Karpas-422 (cell line): ENCODE results near the gene PANK4. TPM values are rescaled to one million over a fixed set of nuclear protein-coding genes. Genes with fewer than 3 reads are reported as not detected.

Experiments
- DNase-seq: peaks from one replicate; pipeline ENCODE4 v3.0.0-alpha.2; 2015
- H2AFZ ChIP-seq: fragments of 200-600 bp; sonication (generic); 2 replicates; pipeline ENCODE4 v1.6.1; 2014; ENCODE audit warnings: antibody characterized with exemption, low read length, mixed read lengths
- H3K27ac ChIP-seq: fragments of 200-600 bp; sonication (generic); 2 replicates; pipeline ENCODE4 v1.5.1; 2014; ENCODE audit warnings: mild to moderate bottlenecking, low read length, moderate library complexity
- H3K27me3 ChIP-seq: fragments of 200-600 bp; sonication (generic); 2 replicates; pipeline ENCODE4 v1.6.1; 2014; ENCODE audit warnings: low read length, mixed read lengths
- H3K36me3 ChIP-seq: fragments of 200-600 bp; sonication (generic); 2 replicates; pipeline ENCODE4 v1.6.1; 2014; ENCODE audit warnings: low read length, mixed read lengths; ENCODE audit not compliant: insufficient read depth
- H3K4me1 ChIP-seq: fragments of 200-600 bp; sonication (generic); 2 replicates; pipeline ENCODE4 v1.6.1; 2014; ENCODE audit warnings: mild to moderate bottlenecking, low read length, mixed read lengths
- H3K4me2 ChIP-seq: fragments of 200-600 bp; sonication (generic); 2 replicates; pipeline ENCODE4 v1.6.1; 2014; ENCODE audit warnings: low read length, low read depth, mild to moderate bottlenecking; ENCODE audit not compliant: poor library complexity, severe bottlenecking
- H3K4me3 ChIP-seq: fragments of 200-600 bp; sonication (generic); 2 replicates; pipeline ENCODE4 v1.5.1; 2014; ENCODE audit warnings: mild to moderate bottlenecking, antibody characterized with exemption, low read length, mixed read lengths
- H3K79me2 ChIP-seq: fragments of 200-600 bp; sonication (generic); 2 replicates; pipeline ENCODE4 v1.6.1; 2014; ENCODE audit warnings: mild to moderate bottlenecking, low read length, mixed read lengths
- H3K9ac ChIP-seq: fragments of 200-600 bp; sonication (generic); 2 replicates; pipeline ENCODE4 v1.6.0; 2014; ENCODE audit warnings: low read length
- H3K9me2 ChIP-seq: fragments of 200-600 bp; sonication (generic), shearing (Covaris generic); replicated peaks from 2 replicates; pipeline ENCODE4 v1.6.0; 2014; ENCODE audit warnings: mild to moderate bottlenecking, low read length, moderate library complexity; ENCODE audit not compliant: insufficient read depth
- H3K9me3 ChIP-seq: fragments of 300-700, 200-600 bp; sonication (generic); 2 replicates; pipeline ENCODE4 v1.6.1; 2014; ENCODE audit warnings: low read length, mixed read lengths
- H4K20me1 ChIP-seq: fragments of 200-600 bp; sonication (generic); 2 replicates; pipeline ENCODE4 v1.6.1; 2014; ENCODE audit warnings: mild to moderate bottlenecking, antibody characterized with exemption, low read length, low read depth; ENCODE audit not compliant: insufficient read depth
- total RNA-seq: library from RNA; depleted of rRNA; stranded (reverse); fragments of >200 nt; shearing (Covaris generic); gene quantifications from 2 replicates; pipeline ENCODE4 v1.2.3, GENCODE V29; 2014; ENCODE audit warnings: low replicate concordance

PANK4 gene
- total RNA-seq, 1 experiment from 2014 or later: 25.1 TPM

- DNase-seq: no peak
- no peak overlapping the region for H2AFZ ChIP-seq
- no peak overlapping the region for H3K27ac ChIP-seq
- H4K20me1 ChIP-seq: peaks cover 18% of the 10 kb centered on the region
- no peaks in the 10 kb centered on the region for H3K9me3 ChIP-seq
- no peaks in the 10 kb centered on the region for H3K9me2 ChIP-seq
- peaks cover 21% of the 10 kb centered on the region for H3K79me2 ChIP-seq
- no peaks in the 10 kb centered on the region for H3K4me1 ChIP-seq
- H3K36me3 ChIP-seq: peaks cover 7% of the 10 kb centered on the region; the same call in 1 of the 2 replicates
- H3K27me3 ChIP-seq: no peaks in the 10 kb centered on the region
- H3K4me2 ChIP-seq: no peak overlapping the region
- H3K9ac ChIP-seq: no peak overlapping the region
- no peak overlapping the region for H3K4me3 ChIP-seq
Measured at GRCh38 chr1:2518528-2518927, 7.9 kb downstream of the PANK4 start.

DNA sequence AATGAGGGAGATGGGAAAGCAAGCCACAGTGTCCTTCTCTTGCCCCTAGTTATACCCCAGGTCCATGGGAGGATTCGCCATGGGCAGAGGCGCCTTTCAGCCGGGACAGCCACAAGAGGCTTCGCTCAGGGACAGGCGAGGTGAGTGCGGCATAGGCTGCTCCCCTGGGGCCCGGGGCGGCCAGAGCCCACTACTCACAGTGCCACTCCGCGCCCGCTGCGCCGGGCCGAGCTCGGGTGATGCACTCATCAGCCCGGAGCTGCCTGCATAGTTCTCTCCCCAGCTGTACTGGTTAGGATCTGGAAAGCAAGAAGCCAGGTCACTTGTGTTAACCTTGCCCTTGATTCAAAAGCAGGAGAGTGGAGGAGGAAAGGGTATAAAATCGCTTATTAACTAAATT, 8.4 kb downstream of the PANK4 start:
- Histone ChIP-seq H3K9me3 (no peaks in the 10 kb centered on the region), H2AFZ (no peak overlapping the region), H3K9me2 (no peaks in the 10 kb centered on the region), H3K27ac (no peak overlapping the region), H3K4me1 (no peaks in the 10 kb centered on the region), H3K4me3 (no peak overlapping the region), H3K36me3 (peaks cover 7% of the 10 kb centered on the region; the same call in 1 of the 2 replicates), H3K27me3 (no peaks in the 10 kb centered on the region), H3K4me2 (no peak overlapping the region), H4K20me1 (peaks cover 12% of the 10 kb centered on the region), H3K79me2 (peaks cover 15% of the 10 kb centered on the region), H3K9ac (no peak overlapping the region)
- no peak for DNase-seq

- H4K20me1 ChIP-seq: peaks cover 6% of the 10 kb centered on the region; the same call in 1 of the 2 replicates
Measured at GRCh38 chr1:2516946-2517345, 9.4 kb downstream of the PANK4 start.

GRCh38 chr1:2516124-2516523, 10.3 kb downstream of the PANK4 start:
- H3K27me3 ChIP-seq: no peaks in the 10 kb centered on the region
- no peaks in the 10 kb centered on the region for H3K79me2 ChIP-seq
- no peak overlapping the region for H3K27ac ChIP-seq
- H3K9me2 ChIP-seq: no peaks in the 10 kb centered on the region
- H3K4me1 ChIP-seq: no peaks in the 10 kb centered on the region
- H3K9me3 ChIP-seq: no peaks in the 10 kb centered on the region
- H4K20me1 ChIP-seq: no peaks in the 10 kb centered on the region
- DNase-seq: no peak
- H3K9ac ChIP-seq: no peak overlapping the region
- H3K36me3 ChIP-seq: peaks cover 7% of the 10 kb centered on the region; the same call in 1 of the 2 replicates
- no peak overlapping the region for H3K4me3 ChIP-seq
- H3K4me2 ChIP-seq: no peak overlapping the region
- no peak overlapping the region for H2AFZ ChIP-seq

More at GRCh38 chr1:2516946-2517345, 9.4 kb downstream of the PANK4 start:
- Histone ChIP-seq H3K9ac (no peak overlapping the region), H3K9me3 (no peaks in the 10 kb centered on the region), H3K4me3 (no peak overlapping the region), H3K79me2 (peaks cover 5% of the 10 kb centered on the region), H3K9me2 (no peaks in the 10 kb centered on the region), H2AFZ (no peak overlapping the region), H3K4me1 (no peaks in the 10 kb centered on the region), H3K4me2 (no peak overlapping the region), H3K36me3 (peaks cover 7% of the 10 kb centered on the region; the same call in 1 of the 2 replicates), H3K27ac (no peak overlapping the region), H3K27me3 (no peaks in the 10 kb centered on the region)
- DNase-seq: no peak

GRCh38 chr1:2515763-2516080, 10.7 kb downstream of the PANK4 start:
- no peaks in the 10 kb centered on the region for H3K27me3 ChIP-seq
- no peak overlapping the region for H2AFZ ChIP-seq
- H3K9me2 ChIP-seq: no peaks in the 10 kb centered on the region
- no peaks in the 10 kb centered on the region for H4K20me1 ChIP-seq
- no peaks in the 10 kb centered on the region for H3K4me1 ChIP-seq
- H3K9me3 ChIP-seq: no peaks in the 10 kb centered on the region
- no peak overlapping the region for H3K4me3 ChIP-seq
- H3K79me2 ChIP-seq: no peaks in the 10 kb centered on the region
- H3K36me3 ChIP-seq: peaks cover 7% of the 10 kb centered on the region; the same call in 1 of the 2 replicates
- no peak overlapping the region for H3K4me2 ChIP-seq
- H3K27ac ChIP-seq: no peak overlapping the region
- no peak for DNase-seq
- H3K9ac ChIP-seq: no peak overlapping the region

- H3K4me3 ChIP-seq: no peak overlapping the region
- H3K79me2 ChIP-seq: no peaks in the 10 kb centered on the region
- H3K9me2 ChIP-seq: no peaks in the 10 kb centered on the region
- H3K27ac ChIP-seq: no peak overlapping the region
- H4K20me1 ChIP-seq: no peaks in the 10 kb centered on the region
- peaks cover 5% of the 10 kb centered on the region; the same call in 1 of the 2 replicates for H3K36me3 ChIP-seq
- H3K4me1 ChIP-seq: no peaks in the 10 kb centered on the region
- no peak overlapping the region for H3K4me2 ChIP-seq
- no peak for DNase-seq
- H3K9me3 ChIP-seq: no peaks in the 10 kb centered on the region
- H3K27me3 ChIP-seq: no peaks in the 10 kb centered on the region
- no peak overlapping the region for H2AFZ ChIP-seq
- no peak overlapping the region for H3K9ac ChIP-seq
Measured at GRCh38 chr1:2514863-2515762, 11.3 kb downstream of the PANK4 start.

DNA sequence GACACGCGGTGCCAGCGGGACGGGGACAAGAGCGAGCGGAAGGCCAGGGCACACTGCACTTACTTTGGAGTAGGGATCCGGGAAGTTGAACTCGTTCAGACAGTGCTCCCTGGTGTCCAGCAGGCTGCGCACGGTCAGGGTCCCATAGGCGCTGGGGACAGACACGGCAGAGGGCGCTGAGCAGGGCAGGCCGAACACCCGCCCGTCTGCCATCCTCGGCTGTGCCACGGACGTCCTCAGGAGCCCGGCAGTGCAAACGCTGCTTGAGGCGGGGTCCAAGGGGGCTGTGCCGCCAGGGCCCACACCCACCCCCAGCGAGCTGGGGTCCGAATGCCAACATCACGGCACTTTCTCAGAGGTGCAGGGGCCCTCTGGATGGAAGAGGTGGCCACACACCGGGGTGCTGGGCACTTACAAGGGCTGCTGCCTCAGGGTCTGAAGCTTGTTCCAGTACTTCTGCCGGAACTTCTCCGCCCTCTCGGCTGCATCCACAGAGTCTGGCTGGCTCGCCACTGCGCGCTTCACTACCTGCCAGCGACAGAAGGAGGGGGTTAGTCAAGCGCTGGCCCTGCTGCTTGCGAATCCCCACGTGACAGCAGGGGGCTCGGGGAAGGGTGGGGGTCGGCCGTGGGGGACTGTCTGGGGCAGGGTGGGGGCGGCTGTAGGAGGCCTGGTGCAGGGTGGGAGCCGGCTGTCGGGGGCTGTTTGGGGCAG, 12.3 kb downstream of the PANK4 start:
- H3K9me3 ChIP-seq: no peaks in the 10 kb centered on the region
- H3K4me2 ChIP-seq: no peak overlapping the region
- DNase-seq: no peak
- H3K4me1 ChIP-seq: no peaks in the 10 kb centered on the region
- no peak overlapping the region for H3K27ac ChIP-seq
- H3K9me2 ChIP-seq: no peaks in the 10 kb centered on the region
- H4K20me1 ChIP-seq: no peaks in the 10 kb centered on the region
- H3K36me3 ChIP-seq: peaks cover 5% of the 10 kb centered on the region; the same call in 1 of the 2 replicates
- no peaks in the 10 kb centered on the region for H3K27me3 ChIP-seq
- no peak overlapping the region for H3K4me3 ChIP-seq
- H3K9ac ChIP-seq: no peak overlapping the region
- no peak overlapping the region for H2AFZ ChIP-seq
- no peaks in the 10 kb centered on the region for H3K79me2 ChIP-seq

DNA sequence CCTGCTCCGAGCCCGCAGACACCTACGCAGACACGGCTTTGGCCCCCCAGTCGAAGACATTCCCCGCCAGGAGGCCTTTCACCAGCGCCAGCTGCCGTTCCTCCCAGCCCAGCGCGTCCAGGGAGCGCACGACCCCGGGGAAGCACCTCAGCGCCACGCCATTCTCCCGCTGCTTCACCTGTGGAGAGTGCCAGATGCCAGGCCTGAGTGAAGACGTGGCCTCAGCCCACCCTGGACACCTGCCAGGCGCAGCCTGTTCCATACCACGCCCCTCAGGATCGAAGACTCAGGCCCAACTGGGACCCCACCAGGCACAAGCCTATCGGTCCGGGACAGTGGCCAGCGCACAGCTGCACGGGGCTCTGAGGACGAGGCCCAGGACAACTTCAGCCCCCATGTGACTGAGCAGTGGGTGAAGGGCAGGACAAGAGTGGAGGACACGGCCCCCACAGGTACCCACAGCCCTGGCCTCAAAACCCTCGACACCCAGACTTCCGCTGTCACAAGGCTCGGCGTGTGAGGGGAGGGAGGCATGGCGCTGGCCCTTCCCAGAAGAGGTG, 13.5 kb downstream of the PANK4 start:
- Histone ChIP-seq H3K27me3 (no peaks in the 10 kb centered on the region), H3K4me2 (no peak overlapping the region), H3K36me3 (peaks cover 3% of the 10 kb centered on the region; the same call in 1 of the 2 replicates), H3K27ac (no peak overlapping the region), H2AFZ (no peak overlapping the region), H4K20me1 (no peaks in the 10 kb centered on the region), H3K9me2 (no peaks in the 10 kb centered on the region), H3K9ac (no peak overlapping the region), H3K4me3 (no peak overlapping the region), H3K9me3 (no peaks in the 10 kb centered on the region), H3K4me1 (no peaks in the 10 kb centered on the region), H3K79me2 (no peaks in the 10 kb centered on the region)
- no peak for DNase-seq
